Measurements from ENCODE around the gene ISYNA1. TPM values are rescaled to one million over a fixed set of nuclear protein-coding genes. Genes with fewer than 3 reads are reported as not detected.

ISYNA1 gene
- total and polyA plus RNA-seq, 2 of the 13 experiments (the other 11 are each of a cell fraction or from before 2014, with no cell fraction given), result 29.6 to 48.5 TPM

DNA sequence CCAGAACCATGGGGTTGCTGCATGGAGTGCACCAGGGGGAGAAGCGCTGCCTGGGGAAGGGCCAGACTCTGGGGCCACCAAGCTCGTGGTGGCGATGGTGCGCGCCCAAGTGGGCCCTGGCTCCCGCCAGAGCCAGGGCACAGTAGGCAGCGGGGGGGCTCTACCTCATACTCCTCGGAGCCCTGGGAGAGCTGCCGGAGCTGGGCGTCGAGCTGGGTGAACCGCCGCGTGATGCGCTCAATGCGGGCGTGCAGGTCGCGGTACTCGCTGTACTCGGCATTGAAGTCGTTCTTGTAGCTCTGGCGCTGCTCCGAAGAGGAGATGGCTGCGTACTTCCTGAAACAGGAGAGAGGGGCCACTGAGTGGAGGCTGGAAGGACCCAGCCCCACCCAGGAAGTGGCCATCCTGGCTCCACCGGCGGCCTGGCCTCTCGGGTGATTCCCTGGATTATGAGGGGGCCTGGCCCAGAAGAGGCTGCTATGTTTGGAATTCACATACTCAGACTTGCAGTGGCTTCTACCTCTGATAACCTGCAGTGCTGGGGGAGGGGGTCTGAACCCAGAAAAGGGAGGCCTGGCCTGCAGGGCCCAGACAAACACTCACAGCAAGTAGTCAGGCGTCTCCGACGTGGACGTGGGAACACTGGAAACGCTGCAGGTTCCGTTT lies 8.3 kb upstream of the ISYNA1 start:
- H3K27ac ChIP-seq (ENCODE audit: extremely low read length, insufficient read depth, low read length), result no peak overlapping the region
- intact Hi-C loops (cut with micrococcal nuclease; ENCODE audit: unreplicated experiment) (no loop called here), in situ Hi-C loops (cut with HindIII; ENCODE audit: extremely low pct_ligation_motif_present, low pct_unique_long_range_greater_than_20kb) (no loop called here)
- H2AFZ ChIP-seq (ENCODE audit: low read length), result no peak overlapping the region
- CTCF ChIA-PET (ENCODE audit: low intra/inter-chr PET ratio, low total read pairs), result no interaction called here
- no peak overlapping the region for H3K4me3 ChIP-seq (replicated peaks in 1 of 3; ENCODE audit: insufficient read depth in 1 of 3, low read depth in 2 of 3, low read length in 3 of 3)
- POLR2A ChIA-PET, result no interaction called here
- DNase-seq (ENCODE audit: low spot score) (no peak), ATAC-seq (no peak), FAIRE-seq (no peak)
- 96% methylated on average over 29 of the region's 34 CpGs for WGBS (ENCODE audit: low lambda C conversion rate)
- H3K79me2 ChIP-seq (ENCODE audit: insufficient read depth, low read length), result no peaks in the 10 kb centered on the region
- H3K36me3 ChIP-seq (replicated peaks in 1 of 2; ENCODE audit: control insufficient read depth in 1 of 2, insufficient read depth in 2 of 2, low read length in 2 of 2), result peaks cover 41 to 70% of the 10 kb centered on the region in 2 experiments; a peak in 4 of 5 replicates
- H3K27me3 ChIP-seq (ENCODE audit: control insufficient read depth in 1 of 2, insufficient read depth in 2 of 2, low read length in 2 of 2), result no peaks in the 10 kb centered on the region
- H3K4me1 ChIP-seq (ENCODE audit: insufficient read depth, low read length), result peaks cover 18% of the 10 kb centered on the region
- H4K20me1 ChIP-seq (ENCODE audit: insufficient read depth, low read length), result peaks cover 6% of the 10 kb centered on the region; the same call in 1 of the 2 replicates
- TF ChIP-seq ZNF549 (CRISPR knock-in tag; IDR thresholded peaks at IDR 0.05) (no peak), ZC3H13 (CRISPR knock-in tag; IDR thresholded peaks at IDR 0.05) (no peak), TCF12 (IDR thresholded peaks at IDR 0.05) (no peak), TCF12 (CRISPR knock-in tag; IDR thresholded peaks at IDR 0.05) (no peak), NFIC (IDR thresholded peaks at IDR 0.05; ENCODE audit: low read length) (no peak), ZNF749 (CRISPR knock-in tag; IDR thresholded peaks at IDR 0.05; ENCODE audit: borderline replicate concordance) (no peak), KMT2B (CRISPR knock-in tag; IDR thresholded peaks at IDR 0.05) (no peak), HCFC1 (IDR thresholded peaks at IDR 0.05; ENCODE audit: low read depth, low read length) (no peak), KDM4B (CRISPR knock-in tag; IDR thresholded peaks at IDR 0.05) (no peak), GZF1 (CRISPR knock-in tag; IDR thresholded peaks at IDR 0.05) (no peak), ZNF251 (CRISPR knock-in tag; IDR thresholded peaks at IDR 0.05) (no peak), JDP2 (CRISPR knock-in tag; IDR thresholded peaks at IDR 0.05; ENCODE audit: borderline replicate concordance) (no peak), ZSCAN25 (CRISPR knock-in tag; IDR thresholded peaks at IDR 0.05) (no peak)
- TF ChIP-seq, protein P1, sequence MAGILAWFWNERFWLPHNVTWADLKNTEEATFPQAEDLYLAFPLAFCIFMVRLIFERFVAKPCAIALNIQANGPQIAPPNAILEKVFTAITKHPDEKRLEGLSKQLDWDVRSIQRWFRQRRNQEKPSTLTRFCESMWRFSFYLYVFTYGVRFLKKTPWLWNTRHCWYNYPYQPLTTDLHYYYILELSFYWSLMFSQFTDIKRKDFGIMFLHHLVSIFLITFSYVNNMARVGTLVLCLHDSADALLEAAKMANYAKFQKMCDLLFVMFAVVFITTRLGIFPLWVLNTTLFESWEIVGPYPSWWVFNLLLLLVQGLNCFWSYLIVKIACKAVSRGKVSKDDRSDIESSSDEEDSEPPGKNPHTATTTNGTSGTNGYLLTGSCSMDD (CRISPR knock-in tag; IDR thresholded peaks at IDR 0.05), result no peak
- TF ChIP-seq, protein P2, sequence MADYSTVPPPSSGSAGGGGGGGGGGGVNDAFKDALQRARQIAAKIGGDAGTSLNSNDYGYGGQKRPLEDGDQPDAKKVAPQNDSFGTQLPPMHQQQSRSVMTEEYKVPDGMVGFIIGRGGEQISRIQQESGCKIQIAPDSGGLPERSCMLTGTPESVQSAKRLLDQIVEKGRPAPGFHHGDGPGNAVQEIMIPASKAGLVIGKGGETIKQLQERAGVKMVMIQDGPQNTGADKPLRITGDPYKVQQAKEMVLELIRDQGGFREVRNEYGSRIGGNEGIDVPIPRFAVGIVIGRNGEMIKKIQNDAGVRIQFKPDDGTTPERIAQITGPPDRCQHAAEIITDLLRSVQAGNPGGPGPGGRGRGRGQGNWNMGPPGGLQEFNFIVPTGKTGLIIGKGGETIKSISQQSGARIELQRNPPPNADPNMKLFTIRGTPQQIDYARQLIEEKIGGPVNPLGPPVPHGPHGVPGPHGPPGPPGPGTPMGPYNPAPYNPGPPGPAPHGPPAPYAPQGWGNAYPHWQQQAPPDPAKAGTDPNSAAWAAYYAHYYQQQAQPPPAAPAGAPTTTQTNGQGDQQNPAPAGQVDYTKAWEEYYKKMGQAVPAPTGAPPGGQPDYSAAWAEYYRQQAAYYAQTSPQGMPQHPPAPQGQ (CRISPR knock-in tag; IDR thresholded peaks at IDR 0.05; ENCODE audit: borderline replicate concordance), result no peak
- TF ChIP-seq, protein P3, sequence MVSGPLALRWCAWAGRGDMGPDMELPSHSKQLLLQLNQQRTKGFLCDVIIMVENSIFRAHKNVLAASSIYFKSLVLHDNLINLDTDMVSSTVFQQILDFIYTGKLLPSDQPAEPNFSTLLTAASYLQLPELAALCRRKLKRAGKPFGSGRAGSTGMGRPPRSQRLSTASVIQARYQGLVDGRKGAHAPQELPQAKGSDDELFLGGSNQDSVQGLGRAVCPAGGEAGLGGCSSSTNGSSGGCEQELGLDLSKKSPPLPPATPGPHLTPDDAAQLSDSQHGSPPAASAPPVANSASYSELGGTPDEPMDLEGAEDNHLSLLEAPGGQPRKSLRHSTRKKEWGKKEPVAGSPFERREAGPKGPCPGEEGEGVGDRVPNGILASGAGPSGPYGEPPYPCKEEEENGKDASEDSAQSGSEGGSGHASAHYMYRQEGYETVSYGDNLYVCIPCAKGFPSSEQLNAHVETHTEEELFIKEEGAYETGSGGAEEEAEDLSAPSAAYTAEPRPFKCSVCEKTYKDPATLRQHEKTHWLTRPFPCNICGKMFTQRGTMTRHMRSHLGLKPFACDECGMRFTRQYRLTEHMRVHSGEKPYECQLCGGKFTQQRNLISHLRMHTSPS (CRISPR knock-in tag; IDR thresholded peaks at IDR 0.05; ENCODE audit: low read depth), result no peak
- no TSS peak for BruUV-seq (replicated peaks)
- H3K9me3 ChIP-seq (ENCODE audit: low read length), result no peaks in the 10 kb centered on the region
- H3K4me2 ChIP-seq (ENCODE audit: low read depth, low read length), result no peak overlapping the region
- no peak overlapping the region for H3K9ac ChIP-seq (ENCODE audit: insufficient read depth, low read depth, low read length)
